Immature natural killer cell (primary cell): ENCODE results near the gene MS4A4E. TPM values are rescaled to one million over a fixed set of nuclear protein-coding genes. Genes with fewer than 3 reads are reported as not detected.
"Not testable (repeated sequence)": the region's sequence is repeated elsewhere in the genome, so short reads cannot be mapped to it uniquely, and the experiment has no call there.

Experiments used
- DNase-seq, 3 donors: peaks; one replicate each; pipeline ENCODE4 v3.0.0; 2022; ENCODE audit warnings: mixed read lengths in 1 of 3
- H3K27ac Mint-ChIP-seq, 6 donors: one replicate each; pipeline ENCODE4 v1.8.0; 2020; ENCODE audit warnings: mixed read lengths in 6 of 6, mild to moderate bottlenecking in 5 of 6, inconsistent platforms in 4 of 6, moderate library complexity in 3 of 6
- H3K27me3 Mint-ChIP-seq, 3 donors: one replicate each; pipeline ENCODE4 v1.8.0; 2020 to 2021; ENCODE audit warnings: low read depth in 3 of 3, mild to moderate bottlenecking in 3 of 3, mixed read lengths in 3 of 3, moderate library complexity in 3 of 3, inconsistent platforms in 1 of 3
- H3K36me3 Mint-ChIP-seq, 3 donors: one replicate each; pipeline ENCODE4 v1.8.0; 2020; ENCODE audit warnings: mixed read lengths in 3 of 3, inconsistent platforms in 2 of 3, mild to moderate bottlenecking in 2 of 3
- H3K4me1 Mint-ChIP-seq, 2 donors: one replicate each; pipeline ENCODE4 v1.8.0; 2020; ENCODE audit warnings: inconsistent platforms in 2 of 2, mild to moderate bottlenecking in 2 of 2, mixed read lengths in 2 of 2, moderate library complexity in 1 of 2
- H3K4me3 Mint-ChIP-seq, 5 donors: one replicate each; pipeline ENCODE4 v1.8.0; 2020; ENCODE audit warnings: mild to moderate bottlenecking in 5 of 5, mixed read lengths in 5 of 5, inconsistent platforms in 3 of 5, moderate library complexity in 3 of 5
- H3K9me3 Mint-ChIP-seq, 6 donors: one replicate each; pipeline ENCODE4 v1.8.0; 2020; ENCODE audit warnings: mild to moderate bottlenecking in 6 of 6, mixed read lengths in 6 of 6, inconsistent platforms in 4 of 6, moderate library complexity in 3 of 6
- polyA plus RNA-seq, 3 donors: library from polyadenylated mRNA; unstranded; fragments of 300-500 nt; fragmentation: Illumina TruSeq; gene quantifications; one replicate each; pipeline ENCODE4 v1.2.3, GENCODE V29; 2021

Gene MS4A4E
- not detected for polyA plus RNA-seq

DNA sequence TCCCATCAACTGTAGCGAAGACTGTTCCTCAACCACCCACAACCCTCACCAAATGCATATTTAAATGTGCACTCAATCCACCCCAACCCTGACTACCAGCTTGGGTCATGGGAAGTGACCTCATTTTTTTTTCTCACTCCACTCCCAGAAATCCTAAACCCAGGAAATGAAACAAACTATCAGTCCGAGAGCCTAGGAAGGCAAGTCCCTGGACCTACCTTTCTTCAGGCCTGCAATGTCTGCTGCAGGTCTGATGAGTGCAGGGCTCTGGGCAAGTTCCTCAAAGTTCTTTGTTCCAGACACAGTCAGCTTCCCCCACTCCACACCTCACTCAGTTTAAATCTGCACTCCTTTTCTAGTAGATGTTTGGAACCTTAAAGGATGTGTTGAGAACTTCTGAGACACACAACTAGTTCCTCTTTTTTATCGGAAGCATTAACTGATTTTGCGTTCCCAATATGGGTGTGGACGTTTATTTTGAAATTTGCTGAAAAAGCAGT, at the start of gene MS4A4E:
Gene MS4A4E, minus strand, starts transcription at position 398 of the 500 bp plus-strand sequence. CDS start 13,082 bp downstream, outside the sequence.
- Mint-ChIP-seq H3K9me3 (no peaks in the 10 kb centered on the region), H3K4me3 (no peak within 1 kb of the TSS), H3K36me3 (no peaks in the 10 kb centered on the region), H3K4me1 (no peaks in the 10 kb centered on the region), H3K27me3 (peaks cover 0 to 7% (median 4%) of the 10 kb centered on the region in 3 donors), H3K27ac (no peak within 1 kb of the TSS)
- DNase-seq: no peak

DNA sequence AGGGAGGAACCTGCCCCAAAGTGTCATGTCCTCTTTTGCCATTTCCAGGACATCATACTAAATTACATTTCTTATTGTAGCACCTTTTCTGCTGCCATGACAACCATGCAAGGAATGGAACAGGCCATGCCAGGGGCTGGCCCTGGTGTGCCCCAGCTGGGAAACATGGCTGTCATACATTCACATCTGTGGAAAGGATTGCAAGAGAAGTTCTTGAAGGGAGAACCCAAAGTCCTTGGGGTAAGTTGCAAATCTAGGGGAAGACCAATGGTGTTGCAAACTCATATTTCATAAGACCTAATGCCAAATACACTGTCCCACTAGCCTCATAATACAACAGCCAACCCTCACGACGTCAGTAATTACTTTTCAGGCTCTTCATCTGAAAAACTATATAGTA, 49.2 kb upstream of the MS4A4E start:
- Mint-ChIP-seq H3K36me3 (no peaks in the 10 kb centered on the region), H3K9me3 (peaks cover 0 to 2% (median 0%) of the 10 kb centered on the region in 6 donors), H3K4me3 (no peak overlapping the region), H3K4me1 (no peaks in the 10 kb centered on the region), H3K27me3 (peaks cover 0 to 2% (median 0%) of the 10 kb centered on the region in 3 donors), H3K27ac (no peak overlapping the region)
- no peak for DNase-seq

DNA sequence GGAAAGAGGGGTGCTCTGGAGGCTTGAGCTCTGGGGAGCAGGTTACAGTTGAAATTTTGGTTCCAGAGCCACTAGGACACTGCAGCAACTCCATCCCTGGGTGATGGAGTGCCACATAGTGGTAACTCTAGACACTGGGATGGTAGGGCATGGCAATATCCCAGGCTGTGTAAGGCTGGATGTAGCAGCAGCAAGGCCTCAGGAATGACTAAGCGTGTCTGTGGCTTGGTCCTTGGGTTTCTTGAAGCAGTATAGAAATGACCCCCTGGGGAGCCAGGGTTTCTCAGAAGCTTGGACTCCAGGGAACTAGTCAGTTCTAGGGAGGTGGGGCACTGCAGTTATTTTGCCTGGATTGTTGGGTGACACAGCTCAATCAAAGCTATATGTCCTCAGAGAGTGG, 45.6 kb upstream of the MS4A4E start:
- Mint-ChIP-seq H3K9me3 (peaks cover 0 to 2% (median 0%) of the 10 kb centered on the region in 6 donors), H3K27me3 (peaks cover 0 to 2% (median 0%) of the 10 kb centered on the region in 3 donors), H3K4me3 (no peak overlapping the region), H3K36me3 (no peaks in the 10 kb centered on the region), H3K4me1 (no peaks in the 10 kb centered on the region), H3K27ac (no peak overlapping the region)
- DNase-seq: no peak

DNA sequence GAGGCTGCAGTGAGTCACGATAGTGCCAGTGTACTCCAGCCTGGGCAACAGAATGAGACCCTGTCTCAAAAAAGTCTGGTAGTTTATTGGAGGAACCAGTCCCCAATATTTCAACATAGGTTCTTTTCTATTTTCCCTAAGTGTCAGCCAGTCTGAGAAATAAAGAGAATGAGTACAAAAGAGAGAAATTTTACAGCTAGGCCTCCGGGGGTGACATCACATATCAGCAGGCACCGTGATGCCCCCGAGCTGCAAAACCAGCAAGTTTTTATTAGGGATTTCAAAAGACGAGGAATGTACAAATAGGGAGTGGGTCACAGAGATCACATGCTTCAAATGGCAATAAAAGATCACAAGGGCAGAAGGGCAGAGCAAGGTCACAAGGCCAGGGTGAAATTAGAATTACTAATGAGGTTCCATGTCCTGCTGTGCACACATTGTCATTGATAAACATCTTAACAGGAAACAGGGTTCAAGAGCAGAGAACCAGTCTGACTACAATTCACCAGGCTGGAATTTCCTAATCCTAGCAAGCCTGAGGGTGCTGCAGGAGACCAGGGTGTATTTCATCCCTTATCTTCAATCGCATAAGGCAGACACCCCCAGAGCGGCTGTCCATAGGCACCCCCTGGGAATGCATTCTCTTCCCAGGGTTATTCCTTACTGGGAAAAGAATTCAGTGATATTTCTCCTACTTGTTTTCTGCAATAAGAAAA, 42.6 kb upstream of the MS4A4E start:
- not testable (repeated sequence) for H3K27me3 Mint-ChIP-seq, H3K4me1 Mint-ChIP-seq, H3K9me3 Mint-ChIP-seq, DNase-seq, H3K4me3 Mint-ChIP-seq, H3K36me3 Mint-ChIP-seq, H3K27ac Mint-ChIP-seq

DNA sequence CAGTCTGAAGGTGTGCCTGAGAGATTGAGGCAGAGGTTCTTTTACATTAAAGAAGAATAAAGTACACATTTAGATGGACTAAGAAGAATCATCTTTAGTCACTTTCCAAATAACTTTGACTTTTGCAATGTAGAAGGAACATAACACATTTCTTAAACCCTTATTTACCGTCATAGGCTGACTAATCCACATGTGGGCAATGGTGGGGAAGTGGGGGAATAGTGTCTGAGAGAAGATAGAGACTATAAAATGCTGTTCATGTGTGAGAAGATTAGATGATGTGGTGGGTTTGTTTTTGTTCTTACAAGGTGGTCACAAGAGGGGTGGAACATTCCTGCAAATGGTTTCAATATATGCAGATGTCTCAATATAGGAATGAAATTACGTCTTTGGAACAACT, 39.3 kb upstream of the MS4A4E start:
- Mint-ChIP-seq H3K4me1 (no peaks in the 10 kb centered on the region), H3K27me3 (peaks cover 0 to 9% (median 2%) of the 10 kb centered on the region in 3 donors), H3K9me3 (no peaks in the 10 kb centered on the region), H3K27ac (no peak overlapping the region), H3K36me3 (no peaks in the 10 kb centered on the region), H3K4me3 (no peak overlapping the region)
- no peak for DNase-seq

DNA sequence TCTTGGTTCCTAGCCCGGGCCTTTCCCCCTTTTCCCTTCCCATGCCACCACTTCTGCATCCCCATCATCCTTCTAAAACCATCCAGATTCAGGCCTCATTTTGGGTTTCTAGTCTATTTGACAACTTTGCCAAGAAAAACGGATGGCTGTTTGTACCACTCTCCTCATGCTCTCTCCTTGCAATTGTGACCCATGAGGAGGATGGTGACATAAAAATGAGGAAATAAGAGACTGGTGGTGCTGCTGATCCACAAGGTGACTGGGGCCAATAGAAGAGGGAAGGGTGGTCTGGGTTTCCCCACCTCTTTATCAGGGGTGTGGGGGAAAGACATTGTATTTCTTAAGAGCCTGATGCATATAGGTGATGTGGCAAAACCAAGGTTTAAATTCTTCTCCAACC, 38.5 kb upstream of the MS4A4E start:
- H3K9me3 Mint-ChIP-seq: no peaks in the 10 kb centered on the region
- H3K27ac Mint-ChIP-seq: no peak overlapping the region
- DNase-seq: no peak
- no peak overlapping the region for H3K4me3 Mint-ChIP-seq
- H3K27me3 Mint-ChIP-seq: peaks cover 0 to 9% (median 2%) of the 10 kb centered on the region in 3 donors
- H3K4me1 Mint-ChIP-seq: no peaks in the 10 kb centered on the region
- no peaks in the 10 kb centered on the region for H3K36me3 Mint-ChIP-seq

DNA sequence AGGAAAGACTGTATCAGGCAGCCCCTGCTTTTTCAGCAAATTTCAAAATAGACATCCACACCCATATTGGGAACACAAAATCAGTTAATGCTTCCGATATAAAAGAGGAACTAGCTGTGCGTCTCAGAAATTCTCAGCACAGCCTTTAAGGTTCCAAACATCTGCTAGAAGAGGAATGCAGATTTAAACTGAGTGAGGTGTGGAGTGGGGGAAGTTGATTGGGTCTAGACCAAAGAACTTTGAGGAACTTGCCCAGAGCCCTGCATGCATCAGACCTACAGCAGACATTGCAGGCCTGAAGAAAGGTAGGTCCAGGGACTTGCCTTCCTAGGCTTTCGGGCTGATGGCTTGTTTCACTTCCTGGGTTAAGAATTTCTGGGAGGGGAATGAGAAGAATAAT, 37.5 kb upstream of the MS4A4E start, which contains the start of gene MS4A4A:
Gene MS4A4A, plus strand, starts transcription at position 255 of the 400 bp plus-strand sequence. Its CDS starts 10 bp downstream, at position 265.
- Mint-ChIP-seq H3K4me1 (no peaks in the 10 kb centered on the region), H3K36me3 (no peaks in the 10 kb centered on the region), H3K4me3 (no peak within 1 kb of the TSS)

DNA sequence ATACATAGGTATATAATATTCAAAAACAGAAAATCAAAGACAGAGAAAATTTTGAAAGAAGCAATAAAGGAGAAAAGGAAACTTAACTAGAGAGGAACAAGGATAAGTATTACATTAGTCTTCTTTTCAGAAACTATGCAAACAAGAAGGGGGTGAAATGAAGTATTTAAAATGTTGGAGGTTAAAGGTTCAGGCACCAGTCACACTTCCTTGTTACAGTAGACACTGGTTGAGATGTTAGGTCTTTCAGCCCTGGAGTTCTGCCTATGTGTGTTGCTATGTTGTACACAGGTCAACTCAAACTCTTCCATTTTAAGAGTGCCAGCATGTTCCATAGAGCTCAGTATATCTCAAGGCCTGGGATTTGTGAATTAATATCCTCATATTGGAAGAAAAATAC, 31.5 kb upstream of the MS4A4E start:
- Mint-ChIP-seq H3K9me3 (peaks cover 0 to 2% (median 0%) of the 10 kb centered on the region in 6 donors), H3K27ac (no peak overlapping the region), H3K4me3 (no peak overlapping the region), H3K27me3 (peaks cover 7 to 11% (median 7%) of the 10 kb centered on the region in 3 donors), H3K4me1 (no peaks in the 10 kb centered on the region), H3K36me3 (no peaks in the 10 kb centered on the region)
- DNase-seq: no peak

More for the DNA sequence above, 37.5 kb upstream of the MS4A4E start, which contains the start of gene MS4A4A:
- H3K27ac Mint-ChIP-seq: no peak within 1 kb of the TSS
- H3K9me3 Mint-ChIP-seq: no peaks in the 10 kb centered on the region
- peaks cover under 1 to 9% (median 4%) of the 10 kb centered on the region in 3 donors for H3K27me3 Mint-ChIP-seq
- DNase-seq: no peak

DNA sequence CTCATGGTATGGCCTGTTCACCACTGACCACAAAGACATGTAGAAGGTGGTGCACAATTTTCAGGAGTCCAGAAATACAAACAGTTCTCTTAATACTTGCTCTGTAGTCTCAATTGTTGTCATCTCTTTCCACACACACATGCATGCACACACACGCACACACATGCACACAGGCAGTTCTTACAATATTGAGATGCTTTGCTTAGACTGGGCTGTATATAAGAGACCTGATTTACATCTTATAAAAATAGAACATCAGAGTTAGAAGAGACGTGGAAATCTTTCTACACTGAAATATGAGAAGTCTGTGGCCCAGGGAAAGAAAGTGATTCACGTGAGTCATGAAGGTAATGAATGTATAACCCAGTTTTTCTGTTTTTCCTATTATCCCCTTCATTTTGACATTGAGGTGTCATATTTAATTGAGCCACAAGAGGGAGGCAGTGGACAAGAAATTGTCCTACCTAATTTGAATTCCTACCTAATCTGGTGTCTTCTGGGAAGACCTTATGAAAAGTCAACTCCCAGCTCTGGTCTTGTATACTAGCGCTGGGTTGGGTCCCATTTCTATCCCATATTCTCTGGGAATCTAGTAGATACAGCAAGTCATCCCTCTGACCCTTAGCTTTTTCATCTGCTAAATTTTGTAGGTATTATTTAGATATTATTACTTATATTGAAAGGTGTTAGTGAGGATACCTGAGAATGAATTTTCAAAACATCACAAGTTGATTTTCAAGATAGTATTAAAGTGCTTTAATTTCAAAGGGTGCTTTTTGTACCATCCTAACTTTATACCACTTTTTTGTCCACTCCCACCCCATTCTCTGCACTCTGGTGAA, 22.7 kb upstream of the MS4A4E start:
- H3K4me1 Mint-ChIP-seq: no peaks in the 10 kb centered on the region
- no peaks in the 10 kb centered on the region for H3K9me3 Mint-ChIP-seq
- peaks cover 0 to 6% (median 2%) of the 10 kb centered on the region in 3 donors for H3K27me3 Mint-ChIP-seq
- no peak overlapping the region for H3K4me3 Mint-ChIP-seq
- no peak overlapping the region for H3K27ac Mint-ChIP-seq
- peak in 1 of 3 donors; percentile 6 for DNase-seq
- H3K36me3 Mint-ChIP-seq: no peaks in the 10 kb centered on the region

DNA sequence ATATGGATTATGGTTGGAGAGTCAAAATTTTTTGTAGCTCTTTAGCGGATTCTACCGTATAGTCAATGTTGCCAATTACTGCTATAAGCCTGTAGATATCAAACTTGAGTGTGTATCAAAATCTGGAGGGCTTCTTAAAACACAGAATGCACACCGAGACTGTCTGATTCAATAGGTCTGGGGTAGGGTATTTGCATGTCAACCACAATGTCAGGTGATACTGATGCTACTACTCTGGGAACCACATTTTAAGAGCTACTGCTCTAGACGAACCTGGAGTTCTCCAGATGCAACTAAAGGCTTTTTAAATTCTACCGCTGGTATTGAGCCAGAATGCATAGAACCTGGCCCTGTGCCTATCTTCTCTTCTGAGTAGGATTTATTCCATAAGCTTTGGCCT, 21.7 kb upstream of the MS4A4E start:
- H3K4me3 Mint-ChIP-seq: no peak overlapping the region
- H3K36me3 Mint-ChIP-seq: no peaks in the 10 kb centered on the region
- no peaks in the 10 kb centered on the region for H3K4me1 Mint-ChIP-seq
- no peak for DNase-seq
- no peaks in the 10 kb centered on the region for H3K9me3 Mint-ChIP-seq
- no peak overlapping the region for H3K27ac Mint-ChIP-seq
- peaks cover 0 to 6% (median 2%) of the 10 kb centered on the region in 3 donors for H3K27me3 Mint-ChIP-seq

DNA sequence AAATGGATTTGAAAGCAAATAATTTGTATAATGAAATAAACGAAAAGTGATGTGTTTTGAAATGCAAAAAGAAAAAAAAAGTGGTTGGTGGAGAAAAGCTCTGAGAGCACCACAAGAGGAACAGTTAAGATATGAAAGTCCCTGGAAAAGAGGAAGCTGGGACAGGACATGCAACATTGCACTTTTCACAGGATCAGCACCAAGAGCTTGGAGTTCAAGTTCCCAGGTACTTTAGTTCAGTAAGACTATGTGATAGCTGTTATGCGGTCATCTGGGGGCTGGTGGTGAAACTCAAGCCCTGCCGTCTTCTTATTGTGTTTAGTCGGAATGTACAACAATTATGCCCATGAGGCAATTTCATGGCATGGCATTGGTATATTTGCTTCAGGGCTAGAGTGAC, 20.5 kb upstream of the MS4A4E start:
- Mint-ChIP-seq H3K27me3 (peaks cover 1 to 7% (median 2%) of the 10 kb centered on the region in 3 donors), H3K4me1 (no peaks in the 10 kb centered on the region), H3K27ac (no peak overlapping the region), H3K36me3 (no peaks in the 10 kb centered on the region), H3K9me3 (no peaks in the 10 kb centered on the region), H3K4me3 (no peak overlapping the region)
- DNase-seq: no peak

DNA sequence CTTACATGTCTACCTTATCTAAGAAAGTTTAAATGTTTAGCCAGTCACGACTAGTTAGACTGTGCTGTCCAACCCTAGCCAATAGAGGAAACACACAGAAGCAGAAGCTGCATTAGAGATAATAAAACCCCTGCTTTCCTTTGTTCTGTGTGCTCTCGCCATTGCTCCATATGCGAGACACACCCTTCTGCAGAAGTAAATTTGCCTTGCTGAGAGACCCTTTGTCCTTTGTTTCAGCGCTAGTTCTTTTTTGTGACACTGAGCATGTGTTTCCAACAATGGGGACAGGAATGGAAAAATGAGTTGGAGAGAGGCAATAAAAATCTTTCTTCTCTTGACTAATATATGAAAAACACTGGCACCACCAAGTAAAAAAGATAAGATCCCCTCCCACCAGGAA, 18.1 kb upstream of the MS4A4E start:
- no peak overlapping the region for H3K4me3 Mint-ChIP-seq
- H3K36me3 Mint-ChIP-seq: no peaks in the 10 kb centered on the region
- no peak for DNase-seq
- H3K27me3 Mint-ChIP-seq: peaks cover 0 to 9% (median 1%) of the 10 kb centered on the region in 3 donors
- H3K9me3 Mint-ChIP-seq: no peaks in the 10 kb centered on the region
- no peaks in the 10 kb centered on the region for H3K4me1 Mint-ChIP-seq
- H3K27ac Mint-ChIP-seq: no peak overlapping the region

DNA sequence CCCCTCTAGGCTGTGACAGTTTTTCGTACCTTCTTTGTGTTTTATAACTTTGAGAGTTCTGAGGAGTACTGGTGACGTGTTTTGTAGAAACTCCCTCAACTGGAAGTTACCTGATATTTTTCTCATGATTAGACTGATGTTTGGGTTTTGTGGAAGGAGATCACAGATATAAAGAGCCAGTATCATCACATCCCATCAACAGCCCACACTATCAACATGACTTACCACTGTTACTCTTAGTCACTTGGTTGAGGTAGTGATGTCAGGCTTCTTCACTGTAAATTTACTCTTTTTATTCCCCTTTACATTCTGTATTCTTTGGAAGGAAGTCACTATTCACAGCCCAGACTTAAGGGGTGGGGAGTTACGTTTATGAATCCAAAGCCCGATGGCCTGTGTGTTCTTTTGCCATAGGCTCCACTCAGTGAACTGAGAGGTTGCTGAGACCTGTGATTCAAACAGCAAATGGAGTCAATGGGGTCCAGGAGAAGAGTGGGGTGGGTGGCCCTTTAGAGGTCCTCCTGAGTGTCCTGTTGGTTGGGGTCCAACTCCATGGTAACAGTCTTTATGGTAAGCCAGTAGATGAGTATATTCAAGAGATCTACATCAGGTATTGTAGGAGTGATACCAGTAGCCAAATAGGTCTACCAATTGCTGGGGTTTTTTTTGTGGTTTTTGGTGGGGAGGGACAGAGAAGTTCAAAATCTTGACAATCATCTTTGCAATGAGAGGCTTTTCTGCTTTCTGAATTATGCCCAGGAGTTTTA, 15.2 kb upstream of the MS4A4E start:
- H3K27ac Mint-ChIP-seq: no peak overlapping the region
- H3K27me3 Mint-ChIP-seq: peaks cover 0 to 14% (median 3%) of the 10 kb centered on the region in 3 donors
- H3K4me3 Mint-ChIP-seq: no peak overlapping the region
- no peaks in the 10 kb centered on the region for H3K4me1 Mint-ChIP-seq
- no peaks in the 10 kb centered on the region for H3K36me3 Mint-ChIP-seq
- peaks cover 0 to 3% (median 0%) of the 10 kb centered on the region in 6 donors for H3K9me3 Mint-ChIP-seq
- DNase-seq: no peak
